Activated naive CD8-positive, alpha-beta T cell treated with anti-CD3 and anti-CD28 coated beads, Interleukin-2, amount 10 ng/mL, durations not matched to agents 7 days and 5 days (primary cell): ENCODE results near the gene GNA15. TPM values are rescaled to one million over a fixed set of nuclear protein-coding genes. Genes with fewer than 3 reads are reported as not detected.
"Not testable (repeated sequence)": the region's sequence is repeated elsewhere in the genome, so short reads cannot be mapped to it uniquely, and the experiment has no call there.

Experiments used
- ATAC-seq: fragments of 150-1000 bp; cut with Tn5 transposase; one replicate; pipeline ENCODE4 v1.10.0; 2021; ENCODE audit warnings: low read depth, moderate library complexity
- POLR2A ChIA-PET: fragments of 350-600 bp; sonication (Branson Sonifier 250); formaldehyde crosslinking; loops from one replicate; lab custom pipeline; 2021; ENCODE audit warnings: antibody characterized with exemption; lab: Charles Lee
- DNase-seq: peaks from one replicate; pipeline ENCODE4 v3.0.0; 2021
- H3K27ac Mint-ChIP-seq: one replicate; pipeline ENCODE4 v1.8.0; 2022; ENCODE audit warnings: mild to moderate bottlenecking, mixed read lengths
- H3K27me3 Mint-ChIP-seq: one replicate; pipeline ENCODE4 v1.8.0; 2022; ENCODE audit warnings: mild to moderate bottlenecking, moderate library complexity, mixed read lengths
- H3K36me3 Mint-ChIP-seq: one replicate; pipeline ENCODE4 v1.8.0; 2021; ENCODE audit warnings: mild to moderate bottlenecking, mixed read lengths
- H3K4me1 Mint-ChIP-seq: one replicate; pipeline ENCODE4 v1.8.0; 2021; ENCODE audit warnings: mixed read lengths
- H3K4me3 Mint-ChIP-seq: one replicate; pipeline ENCODE4 v1.8.0; 2022; ENCODE audit warnings: mild to moderate bottlenecking, moderate library complexity, mixed read lengths
- H3K9me3 Mint-ChIP-seq: one replicate; pipeline ENCODE4 v1.8.0; 2021; ENCODE audit warnings: mixed read lengths
- total RNA-seq, 2 experiments: library from RNA; stranded (reverse); gene quantifications; one replicate each; pipeline ENCODE4 v1.2.3, GENCODE V29; 2021

GNA15 gene
- total RNA-seq, 2 experiments from 2014 or later = 17.9 to 19.5 TPM

GRCh38 chr19:3151563-3152418 is 16.0 kb downstream of the GNA15 start:
- Mint-ChIP-seq H3K4me3 (no peak overlapping the region), H3K27ac (no peak overlapping the region), H3K27me3 (no peaks in the 10 kb centered on the region), H3K36me3 (peaks cover 30% of the 10 kb centered on the region), H3K9me3 (no peaks in the 10 kb centered on the region), H3K4me1 (peaks cover 7% of the 10 kb centered on the region)
- DNase-seq (no peak), ATAC-seq (no peak)
- POLR2A ChIA-PET = interaction anchor here (0.5 to 0.6 kb wide), 3 partner anchors 13 to 203 kb away, joined by 3 to 4 read pairs (median 3); no protein-coding TSS in a partner anchor

GRCh38 chr19:3152419-3152780 is 16.6 kb downstream of the GNA15 start:
- H3K27ac Mint-ChIP-seq = no peak overlapping the region
- H3K36me3 Mint-ChIP-seq = peaks cover 34% of the 10 kb centered on the region
- peaks cover 9% of the 10 kb centered on the region for H3K4me1 Mint-ChIP-seq
- H3K9me3 Mint-ChIP-seq = no peaks in the 10 kb centered on the region
- no peaks in the 10 kb centered on the region for H3K27me3 Mint-ChIP-seq
- POLR2A ChIA-PET = interaction anchor here (0.6 kb wide), 1 partner anchor 204 kb away, joined by 3 read pairs; no protein-coding TSS in a partner anchor
- DNase-seq = no peak
- ATAC-seq = no peak
- H3K4me3 Mint-ChIP-seq = no peak overlapping the region

- H3K4me3 Mint-ChIP-seq = no peak overlapping the region
- ATAC-seq (no peak), DNase-seq (no peak)
- POLR2A ChIA-PET = interaction anchor here (0.7 kb wide), 1 partner anchor 11 kb away, joined by 9 read pairs; no protein-coding TSS in a partner anchor
- H3K27ac Mint-ChIP-seq = no peak overlapping the region
- no peaks in the 10 kb centered on the region for H3K27me3 Mint-ChIP-seq
- peaks cover 46% of the 10 kb centered on the region for H3K36me3 Mint-ChIP-seq
- H3K9me3 Mint-ChIP-seq = peaks cover 2% of the 10 kb centered on the region
- peaks cover 12% of the 10 kb centered on the region for H3K4me1 Mint-ChIP-seq
Measured at GRCh38 chr19:3153286-3154230, 17.7 kb downstream of the GNA15 start.

GRCh38 chr19:3154447-3154846 is 18.6 kb downstream of the GNA15 start:
- H3K27ac Mint-ChIP-seq, ATAC-seq, H3K27me3 Mint-ChIP-seq, H3K4me3 Mint-ChIP-seq, DNase-seq, H3K4me1 Mint-ChIP-seq, H3K9me3 Mint-ChIP-seq: not testable (repeated sequence)
- POLR2A ChIA-PET = interaction anchor here (0.7 kb wide), 1 partner anchor 12 kb away, joined by 9 read pairs; no protein-coding TSS in a partner anchor
- H3K36me3 Mint-ChIP-seq = peaks cover 44% of the 10 kb centered on the region

DNA sequence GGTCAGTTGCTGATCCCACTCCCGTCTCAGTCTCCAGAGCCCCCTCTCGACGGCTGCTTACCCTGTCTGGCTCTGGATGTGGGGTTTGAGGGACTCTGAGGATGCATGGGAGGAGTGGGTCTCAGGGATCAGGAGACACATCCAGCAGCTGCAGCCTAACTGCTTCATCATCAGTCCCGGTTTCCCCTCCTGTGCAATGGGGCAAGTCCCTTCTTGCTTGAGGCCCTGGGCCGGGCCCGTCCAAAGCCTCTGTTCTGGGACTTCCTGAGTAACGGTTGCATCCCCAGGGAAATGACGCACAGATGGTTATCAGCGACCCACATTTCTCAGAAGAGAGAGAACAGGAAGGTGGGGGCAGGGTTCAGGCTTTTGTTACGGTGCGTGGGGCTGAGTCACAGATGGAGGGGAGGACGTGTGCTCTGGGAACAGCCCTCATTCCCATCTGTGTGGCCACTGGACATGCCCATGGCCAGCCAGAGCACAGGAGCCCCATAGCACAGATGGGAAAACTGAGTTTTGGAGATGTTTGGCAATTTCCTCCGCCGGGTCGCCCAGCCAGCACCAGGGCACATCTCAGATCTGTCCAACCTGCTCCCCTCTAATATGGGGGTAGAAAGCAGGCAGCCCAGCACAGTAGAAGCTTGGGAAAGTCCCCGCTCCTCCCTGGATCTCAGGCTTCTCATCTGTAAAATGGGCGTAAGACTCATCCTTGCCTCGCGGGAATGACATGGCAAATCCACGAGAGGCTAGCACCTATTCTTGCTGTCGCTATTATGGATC is 19.3 kb downstream of the GNA15 start:
- Mint-ChIP-seq H3K36me3 (peaks cover 45% of the 10 kb centered on the region), H3K27ac (no peak overlapping the region), H3K9me3 (peaks cover 2% of the 10 kb centered on the region), H3K4me1 (peaks cover 11% of the 10 kb centered on the region), H3K27me3 (no peaks in the 10 kb centered on the region), H3K4me3 (no peak overlapping the region)
- POLR2A ChIA-PET = interaction anchor here (0.6 kb wide), 1 partner anchor 25 kb away, joined by 3 read pairs; no protein-coding TSS in a partner anchor
- peak; percentile 86 for ATAC-seq
- DNase-seq = peak; percentile 65

- POLR2A ChIA-PET = no interaction called here
- DNase-seq (no peak), ATAC-seq (no peak)
- H3K9me3 Mint-ChIP-seq = peaks cover 5% of the 10 kb centered on the region
- no peaks in the 10 kb centered on the region for H3K27me3 Mint-ChIP-seq
- peaks cover 60% of the 10 kb centered on the region for H3K36me3 Mint-ChIP-seq
- H3K4me3 Mint-ChIP-seq = no peak overlapping the region
- peaks cover 18% of the 10 kb centered on the region for H3K4me1 Mint-ChIP-seq
- H3K27ac Mint-ChIP-seq = peak overlapping the region; percentile 62
Measured at GRCh38 chr19:3157096-3157845, 21.4 kb downstream of the GNA15 start.

DNA sequence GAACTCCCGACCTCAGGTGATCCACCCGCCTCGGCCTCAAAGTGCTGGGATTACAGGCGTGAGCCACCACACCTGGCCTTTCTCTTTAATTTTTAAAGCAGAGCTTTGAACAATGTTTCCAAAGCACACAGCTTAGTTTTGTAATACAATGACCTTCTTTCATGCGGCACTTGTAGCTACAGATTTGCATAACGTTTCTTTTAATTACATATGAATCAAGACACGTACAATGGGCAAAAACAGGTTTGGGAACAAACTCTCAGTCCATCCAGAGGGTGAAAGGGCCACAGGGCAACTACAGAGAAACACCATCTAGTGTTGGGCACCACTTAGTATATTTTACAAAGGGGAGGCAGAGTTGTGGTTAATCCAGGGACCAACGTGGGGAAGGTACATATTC is 23.7 kb downstream of the GNA15 start:
- Mint-ChIP-seq H3K9me3 (peaks cover 6% of the 10 kb centered on the region), H3K4me3 (no peak overlapping the region), H3K36me3 (peaks cover 71% of the 10 kb centered on the region), H3K27me3 (no peaks in the 10 kb centered on the region), H3K4me1 (peaks cover 30% of the 10 kb centered on the region), H3K27ac (no peak overlapping the region)
- no peak for DNase-seq
- POLR2A ChIA-PET = no interaction called here
- ATAC-seq = no peak

- Mint-ChIP-seq H3K36me3 (peaks cover 74% of the 10 kb centered on the region), H3K27ac (peak overlapping the region; percentile 17), H3K4me3 (no peak overlapping the region), H3K27me3 (no peaks in the 10 kb centered on the region), H3K9me3 (peaks cover 6% of the 10 kb centered on the region), H3K4me1 (peaks cover 32% of the 10 kb centered on the region)
- POLR2A ChIA-PET = no interaction called here
- DNase-seq = no peak
- no peak for ATAC-seq
Measured at GRCh38 chr19:3160219-3160618, 24.4 kb downstream of the GNA15 start.

- Mint-ChIP-seq H3K9me3 (peaks cover 10% of the 10 kb centered on the region), H3K4me1 (peaks cover 36% of the 10 kb centered on the region), H3K4me3 (no peak overlapping the region), H3K27me3 (no peaks in the 10 kb centered on the region), H3K27ac (no peak overlapping the region), H3K36me3 (peaks cover 72% of the 10 kb centered on the region)
- ATAC-seq = no peak
- DNase-seq = no peak
- POLR2A ChIA-PET = interaction anchor here (0.6 kb wide), 1 partner anchor 44 kb away, joined by 3 read pairs; no protein-coding TSS in a partner anchor
Measured at GRCh38 chr19:3161453-3161852, 25.6 kb downstream of the GNA15 start.

DNA sequence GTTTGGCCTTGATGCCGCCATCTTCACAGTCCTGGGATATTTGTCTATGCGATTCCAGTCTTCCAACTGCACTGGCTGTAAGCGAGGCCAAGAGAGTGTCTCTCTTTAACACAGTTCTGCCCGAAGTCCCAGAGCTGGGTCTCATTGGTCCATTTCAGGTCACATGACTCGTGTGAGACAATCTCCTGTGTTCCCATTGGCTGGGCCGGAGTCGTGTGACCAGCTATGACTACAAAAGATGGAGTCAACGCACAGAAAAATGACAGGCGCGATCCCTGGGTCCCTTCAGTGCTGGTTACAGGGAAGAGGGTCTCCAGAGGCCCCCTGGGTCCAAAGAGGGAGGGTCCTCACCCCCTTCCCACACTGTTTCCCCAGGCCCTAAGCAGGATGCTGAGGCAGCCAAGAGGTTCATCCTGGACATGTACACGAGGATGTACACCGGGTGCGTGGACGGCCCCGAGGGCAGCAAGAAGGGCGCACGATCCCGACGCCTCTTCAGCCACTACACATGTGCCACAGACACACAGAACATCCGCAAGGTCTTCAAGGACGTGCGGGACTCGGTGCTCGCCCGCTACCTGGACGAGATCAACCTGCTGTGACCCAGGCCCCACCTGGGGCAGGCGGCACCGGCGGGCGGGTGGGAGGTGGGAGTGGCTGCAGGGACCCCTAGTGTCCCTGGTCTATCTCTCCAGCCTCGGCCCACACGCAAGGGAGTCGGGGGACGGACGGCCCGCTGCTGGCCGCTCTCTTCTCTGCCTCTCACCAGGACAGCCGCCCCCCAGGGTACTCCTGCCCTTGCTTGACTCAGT is 26.8 kb downstream of the GNA15 start:
- H3K9me3 Mint-ChIP-seq = peaks cover 10% of the 10 kb centered on the region
- H3K27ac Mint-ChIP-seq = no peak overlapping the region
- H3K36me3 Mint-ChIP-seq = peaks cover 65% of the 10 kb centered on the region
- no peak overlapping the region for H3K4me3 Mint-ChIP-seq
- H3K27me3 Mint-ChIP-seq = no peaks in the 10 kb centered on the region
- H3K4me1 Mint-ChIP-seq = peaks cover 30% of the 10 kb centered on the region
- no peak for ATAC-seq
- DNase-seq = no peak
- POLR2A ChIA-PET = no interaction called here

- H3K27ac Mint-ChIP-seq = no peak overlapping the region
- peaks cover 57% of the 10 kb centered on the region for H3K36me3 Mint-ChIP-seq
- no peaks in the 10 kb centered on the region for H3K27me3 Mint-ChIP-seq
- H3K4me1 Mint-ChIP-seq = peaks cover 28% of the 10 kb centered on the region
- DNase-seq = peak; percentile 76
- H3K9me3 Mint-ChIP-seq = peaks cover 8% of the 10 kb centered on the region
- peak; percentile 83 for ATAC-seq
- no peak overlapping the region for H3K4me3 Mint-ChIP-seq
- POLR2A ChIA-PET = interaction anchor here (1.3 to 1.5 kb wide), 2 partner anchors 14 to 34 kb away, joined by 5 read pairs; no protein-coding TSS in a partner anchor
Measured at GRCh38 chr19:3163230-3163886, 27.5 kb downstream of the GNA15 start.
